Activated CD8-positive, alpha-beta T cell treated with anti-CD3 and anti-CD28 coated beads, Interleukin-2, amount 10 ng/mL, durations not matched to agents 7 days and 5 days (primary cell): ENCODE measurements around the gene CCDC34. TPM values are rescaled to one million over a fixed set of nuclear protein-coding genes. Genes with fewer than 3 reads are reported as not detected.

ENCODE experiments used
- ATAC-seq: fragments of 150-1000 bp; cut with Tn5 transposase; one replicate; pipeline ENCODE4 v1.10.0; 2021; ENCODE audit warnings: moderate library complexity
- CTCF ChIA-PET: fragments of 350-600 bp; sonication (Branson Sonifier 250); formaldehyde crosslinking; loops from one replicate; lab custom pipeline; 2021; ENCODE audit warnings: antibody characterized with exemption; lab: Charles Lee
- POLR2A ChIA-PET: fragments of 350-600 bp; sonication (Branson Sonifier 250); formaldehyde crosslinking; loops from one replicate; lab custom pipeline; 2021; ENCODE audit warnings: antibody characterized with exemption; lab: Charles Lee
- DNase-seq: peaks from one replicate; pipeline ENCODE4 v3.0.0-alpha.2; 2020
- H3K27ac Mint-ChIP-seq: one replicate; pipeline ENCODE4 v1.8.0; 2021; ENCODE audit warnings: mild to moderate bottlenecking, mixed read lengths
- H3K27me3 Mint-ChIP-seq: one replicate; pipeline ENCODE4 v1.8.0; 2021; ENCODE audit warnings: low read depth, mixed read lengths
- H3K36me3 Mint-ChIP-seq: one replicate; pipeline ENCODE4 v1.8.0; 2021; ENCODE audit warnings: low read depth, mixed read lengths
- H3K4me1 Mint-ChIP-seq: one replicate; pipeline ENCODE4 v1.8.0; 2021; ENCODE audit warnings: low read depth, mixed read lengths
- H3K4me3 Mint-ChIP-seq: one replicate; pipeline ENCODE4 v1.8.0; 2021; ENCODE audit warnings: mild to moderate bottlenecking, mixed read lengths
- H3K9me3 Mint-ChIP-seq: one replicate; pipeline ENCODE4 v1.8.0; 2022; ENCODE audit warnings: mixed read lengths; ENCODE audit not compliant: insufficient read depth
- total RNA-seq, 2 experiments: library from RNA; stranded (reverse); gene quantifications; one replicate each; pipeline ENCODE4 v1.2.3, GENCODE V29; 2021

Gene CCDC34
- total RNA-seq, 2 experiments from 2014 or later = 21.7 to 22.2 TPM

DNA sequence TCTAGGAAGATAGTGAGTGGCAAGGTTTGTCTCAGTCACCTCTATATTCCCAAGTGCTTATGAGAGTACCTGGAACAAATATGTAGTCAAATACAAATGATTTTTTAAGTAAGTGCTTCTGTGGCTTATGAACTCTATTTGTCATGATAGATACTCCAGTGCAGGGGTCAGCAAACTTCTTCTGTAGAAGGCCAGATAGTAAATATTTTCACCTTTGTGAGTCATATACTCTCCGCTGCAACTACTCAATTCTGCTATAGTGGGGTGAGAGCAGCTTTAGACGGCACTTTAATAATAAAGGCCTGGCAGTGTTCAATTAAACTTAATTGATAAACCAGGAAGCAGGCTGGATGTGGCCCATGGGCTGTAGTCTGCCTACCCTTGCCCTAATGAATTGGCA lies 12.4 kb upstream of the CCDC34 start:
- ChIA-PET POLR2A (no interaction called here), CTCF (interaction anchor here (1.2 kb wide), 1 partner anchor 9 kb away, joined by 3 read pairs; no protein-coding TSS in a partner anchor)
- Mint-ChIP-seq H3K27ac (no peak overlapping the region), H3K9me3 (no peaks in the 10 kb centered on the region), H3K36me3 (no peaks in the 10 kb centered on the region), H3K27me3 (peaks cover 12% of the 10 kb centered on the region), H3K4me3 (no peak overlapping the region), H3K4me1 (no peaks in the 10 kb centered on the region)
- ATAC-seq (no peak), DNase-seq (no peak)

DNA sequence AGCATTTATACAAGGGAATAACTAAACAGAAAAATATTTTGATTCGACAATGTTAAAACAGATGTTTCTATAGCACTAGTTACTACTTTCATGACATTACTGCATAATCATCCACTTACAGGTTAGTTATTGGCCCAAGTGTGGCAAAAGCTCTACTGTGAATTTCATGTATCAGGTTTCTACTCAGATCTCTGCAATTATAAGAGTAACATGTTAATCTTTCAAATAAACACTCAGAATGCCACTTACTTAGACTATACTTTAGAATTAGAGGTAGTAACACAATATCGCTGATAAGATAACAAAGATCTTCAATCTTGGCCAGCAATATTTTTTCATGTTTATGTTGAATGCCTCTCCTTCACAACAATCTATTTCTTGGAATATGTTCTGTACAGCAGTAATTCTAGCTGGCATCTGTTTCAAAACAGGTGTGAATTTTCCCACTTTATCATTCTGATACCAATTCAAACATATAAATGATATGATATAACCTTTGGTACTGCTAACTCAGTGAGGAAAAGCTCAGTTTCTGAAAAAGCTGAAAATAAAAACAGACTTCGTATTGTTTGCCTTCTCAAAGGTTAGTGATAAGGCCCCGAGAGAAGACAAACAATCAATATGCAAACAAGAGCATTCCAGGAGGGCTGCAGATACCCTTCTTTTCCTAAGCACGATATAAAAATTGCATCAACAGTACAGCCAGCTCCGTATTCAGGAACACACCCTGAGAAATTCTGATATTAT lies 11.0 kb upstream of the CCDC34 start:
- CTCF ChIA-PET = no interaction called here
- H3K27ac Mint-ChIP-seq = no peak overlapping the region
- no peak overlapping the region for H3K4me3 Mint-ChIP-seq
- no peaks in the 10 kb centered on the region for H3K9me3 Mint-ChIP-seq
- H3K27me3 Mint-ChIP-seq = peaks cover 8% of the 10 kb centered on the region
- no peaks in the 10 kb centered on the region for H3K36me3 Mint-ChIP-seq
- DNase-seq = no peak
- POLR2A ChIA-PET = no interaction called here
- ATAC-seq = no peak
- no peaks in the 10 kb centered on the region for H3K4me1 Mint-ChIP-seq

DNA sequence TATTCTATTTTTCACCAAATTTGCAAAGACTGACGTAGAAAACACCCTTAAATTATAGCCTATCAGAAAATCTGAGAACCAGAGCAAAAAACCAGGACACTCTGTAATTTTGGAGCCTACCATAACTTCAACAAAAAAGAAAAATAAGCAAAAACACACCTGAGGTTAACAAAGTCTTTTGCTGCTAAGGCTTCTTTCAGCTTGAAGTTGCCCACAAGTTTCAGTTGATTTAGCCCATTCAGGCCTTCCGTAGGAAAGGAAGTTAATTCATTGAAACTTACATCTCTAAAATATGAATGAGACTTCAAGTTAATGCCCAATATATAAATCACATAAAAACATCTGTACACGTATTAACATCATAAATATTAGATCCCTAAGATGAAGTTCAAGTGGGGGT lies 10.4 kb upstream of the CCDC34 start:
- ChIA-PET CTCF (no interaction called here), POLR2A (no interaction called here)
- H3K27ac Mint-ChIP-seq = no peak overlapping the region
- no peaks in the 10 kb centered on the region for H3K9me3 Mint-ChIP-seq
- no peak overlapping the region for H3K4me3 Mint-ChIP-seq
- H3K4me1 Mint-ChIP-seq = no peaks in the 10 kb centered on the region
- peaks cover 5% of the 10 kb centered on the region for H3K27me3 Mint-ChIP-seq
- ATAC-seq = no peak
- DNase-seq = no peak
- no peaks in the 10 kb centered on the region for H3K36me3 Mint-ChIP-seq

DNA sequence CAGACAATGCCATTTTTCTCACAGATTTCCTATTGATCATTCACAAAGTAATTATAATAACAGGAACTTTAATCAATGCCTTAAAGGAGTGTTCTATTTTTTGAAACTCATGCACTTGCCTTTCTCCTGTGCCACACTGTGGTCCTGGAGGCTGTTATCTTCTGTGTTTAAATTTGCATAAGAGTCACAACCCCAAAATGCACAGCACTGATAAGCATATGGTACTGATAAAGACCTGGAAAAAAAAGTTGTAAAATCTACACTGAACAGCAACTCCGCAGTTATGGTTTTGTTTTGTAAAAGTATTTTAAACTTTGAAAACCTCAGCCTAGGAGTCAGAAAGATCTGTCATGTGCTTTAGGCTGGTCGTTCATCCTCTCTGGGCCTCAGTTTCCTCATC lies 9.1 kb upstream of the CCDC34 start:
- Mint-ChIP-seq H3K27me3 (peaks cover 3% of the 10 kb centered on the region), H3K9me3 (no peaks in the 10 kb centered on the region), H3K4me3 (no peak overlapping the region), H3K27ac (no peak overlapping the region), H3K36me3 (no peaks in the 10 kb centered on the region), H3K4me1 (no peaks in the 10 kb centered on the region)
- CTCF ChIA-PET = no interaction called here
- no peak for DNase-seq
- POLR2A ChIA-PET = no interaction called here
- ATAC-seq = no peak

DNA sequence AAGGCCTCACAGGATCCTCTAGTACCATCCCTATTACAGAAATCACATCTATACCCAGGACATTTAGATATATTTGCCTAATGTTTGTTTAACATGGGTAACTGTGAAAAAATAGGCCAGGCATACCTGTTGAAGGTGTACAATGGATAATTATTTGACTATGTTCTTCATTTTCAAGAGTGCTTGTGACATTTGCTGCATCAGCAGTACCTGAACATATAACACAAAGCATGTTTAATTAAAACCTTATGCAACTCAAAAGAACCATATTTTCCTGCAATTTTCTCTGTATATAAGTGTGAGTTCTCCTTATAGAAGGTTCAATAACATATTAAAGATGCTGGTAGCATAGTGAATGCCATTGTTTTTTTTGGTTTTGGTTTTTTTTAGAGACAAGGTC lies 8.5 kb upstream of the CCDC34 start:
- Mint-ChIP-seq H3K27me3 (peaks cover 3% of the 10 kb centered on the region), H3K36me3 (no peaks in the 10 kb centered on the region), H3K9me3 (no peaks in the 10 kb centered on the region), H3K4me3 (no peak overlapping the region), H3K4me1 (no peaks in the 10 kb centered on the region), H3K27ac (no peak overlapping the region)
- DNase-seq = no peak
- ChIA-PET POLR2A (no interaction called here), CTCF (interaction anchor here (2.2 kb wide), 1 partner anchor 127 kb away, joined by 7 read pairs; no protein-coding TSS in a partner anchor)
- no peak for ATAC-seq

DNA sequence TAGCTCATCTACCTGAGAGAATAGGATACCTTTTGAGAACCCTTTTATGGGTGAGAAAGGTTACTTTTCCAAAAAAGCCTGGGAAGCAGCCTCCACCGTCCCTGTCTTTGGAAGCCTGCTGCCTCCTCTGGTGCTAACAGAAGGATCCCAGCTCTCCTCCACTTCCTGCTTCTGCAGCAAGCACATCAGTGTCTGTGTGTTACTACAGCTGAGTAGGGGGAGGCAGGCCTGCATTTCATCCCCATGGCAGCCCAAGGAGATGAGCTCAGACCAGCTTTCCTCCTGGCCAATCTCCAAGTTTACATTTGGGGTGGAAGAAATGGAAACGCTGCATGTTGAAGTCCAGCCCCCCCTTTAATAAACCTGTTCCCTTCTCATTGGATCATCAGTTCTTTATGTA lies 7.4 kb upstream of the CCDC34 start:
- H3K27ac Mint-ChIP-seq = no peak overlapping the region
- H3K27me3 Mint-ChIP-seq = peaks cover 3% of the 10 kb centered on the region
- no peak for DNase-seq
- H3K9me3 Mint-ChIP-seq = no peaks in the 10 kb centered on the region
- POLR2A ChIA-PET = no interaction called here
- no peak overlapping the region for H3K4me3 Mint-ChIP-seq
- H3K4me1 Mint-ChIP-seq = no peaks in the 10 kb centered on the region
- no peaks in the 10 kb centered on the region for H3K36me3 Mint-ChIP-seq
- CTCF ChIA-PET = interaction anchor here (0.9 to 2.2 kb wide), 2 partner anchors 115 to 129 kb away, joined by 4 to 7 read pairs; no protein-coding TSS in a partner anchor
- no peak for ATAC-seq

DNA sequence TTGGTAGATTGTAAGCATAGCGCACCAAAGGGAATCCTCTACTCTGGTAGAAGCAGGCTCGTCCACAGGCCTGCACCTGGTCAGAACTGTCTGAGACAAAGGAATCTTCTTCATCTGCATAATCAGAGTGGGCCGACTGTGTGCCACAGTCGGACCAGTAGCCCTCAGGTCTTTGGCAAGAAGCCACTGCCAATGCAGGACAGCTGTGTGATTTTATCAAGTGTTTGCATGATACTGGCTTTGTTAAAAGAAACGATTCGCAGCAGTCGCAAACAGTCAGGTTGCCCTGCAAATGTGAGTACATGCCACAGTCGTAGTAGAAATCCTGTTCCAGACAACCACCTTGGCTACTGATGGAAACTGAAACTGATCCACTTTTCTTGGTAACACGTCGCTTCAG lies 4.9 kb upstream of the CCDC34 start:
- DNase-seq (no peak), ATAC-seq (no peak)
- H3K36me3 Mint-ChIP-seq = no peaks in the 10 kb centered on the region
- H3K27ac Mint-ChIP-seq = no peak overlapping the region
- POLR2A ChIA-PET = no interaction called here
- peaks cover 9% of the 10 kb centered on the region for H3K4me1 Mint-ChIP-seq
- H3K27me3 Mint-ChIP-seq = peaks cover 2% of the 10 kb centered on the region
- CTCF ChIA-PET = interaction anchor here (1.7 kb wide), 1 partner anchor 13 kb away, joined by 5 read pairs; no protein-coding TSS in a partner anchor
- H3K4me3 Mint-ChIP-seq = no peak overlapping the region
- H3K9me3 Mint-ChIP-seq = no peaks in the 10 kb centered on the region

DNA sequence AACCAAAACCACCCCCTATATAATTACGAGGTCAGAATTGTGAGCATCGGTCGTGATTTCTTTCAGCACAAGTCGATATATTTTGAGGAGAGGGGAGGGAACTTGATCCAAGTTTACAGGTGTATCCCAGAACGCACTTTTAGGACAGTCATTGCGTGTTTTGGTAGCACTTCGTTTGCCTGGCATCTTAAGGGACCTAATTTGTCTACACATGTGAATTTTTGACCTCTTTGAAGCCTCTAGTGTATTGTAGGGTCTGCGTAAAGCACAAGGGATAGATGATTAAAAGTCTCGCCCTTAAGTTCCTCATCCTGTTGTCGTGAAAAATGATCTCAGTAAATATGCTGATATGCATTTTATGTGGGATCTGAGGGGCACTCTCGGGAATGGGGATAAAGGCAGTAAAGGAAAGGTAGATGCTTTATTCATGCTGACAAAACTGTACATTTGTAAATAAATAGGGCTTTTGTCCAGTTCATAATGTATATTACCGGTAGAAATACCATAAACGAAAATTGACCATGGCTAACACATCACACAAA lies 632 bp upstream of the CCDC34 start:
- Mint-ChIP-seq H3K9me3 (no peaks in the 10 kb centered on the region), H3K27ac (peak overlapping the region; percentile 88), H3K27me3 (peaks cover 2% of the 10 kb centered on the region), H3K4me1 (peaks cover 28% of the 10 kb centered on the region), H3K36me3 (peaks cover 4% of the 10 kb centered on the region), H3K4me3 (peak overlapping the region; percentile 90)
- ChIA-PET POLR2A (no interaction called here), CTCF (interaction anchor here (1.2 to 1.4 kb wide), 4 partner anchors 122 to 135 kb away, joined by 4 read pairs; no protein-coding TSS in a partner anchor)
- DNase-seq (no peak), ATAC-seq (no peak)

DNA sequence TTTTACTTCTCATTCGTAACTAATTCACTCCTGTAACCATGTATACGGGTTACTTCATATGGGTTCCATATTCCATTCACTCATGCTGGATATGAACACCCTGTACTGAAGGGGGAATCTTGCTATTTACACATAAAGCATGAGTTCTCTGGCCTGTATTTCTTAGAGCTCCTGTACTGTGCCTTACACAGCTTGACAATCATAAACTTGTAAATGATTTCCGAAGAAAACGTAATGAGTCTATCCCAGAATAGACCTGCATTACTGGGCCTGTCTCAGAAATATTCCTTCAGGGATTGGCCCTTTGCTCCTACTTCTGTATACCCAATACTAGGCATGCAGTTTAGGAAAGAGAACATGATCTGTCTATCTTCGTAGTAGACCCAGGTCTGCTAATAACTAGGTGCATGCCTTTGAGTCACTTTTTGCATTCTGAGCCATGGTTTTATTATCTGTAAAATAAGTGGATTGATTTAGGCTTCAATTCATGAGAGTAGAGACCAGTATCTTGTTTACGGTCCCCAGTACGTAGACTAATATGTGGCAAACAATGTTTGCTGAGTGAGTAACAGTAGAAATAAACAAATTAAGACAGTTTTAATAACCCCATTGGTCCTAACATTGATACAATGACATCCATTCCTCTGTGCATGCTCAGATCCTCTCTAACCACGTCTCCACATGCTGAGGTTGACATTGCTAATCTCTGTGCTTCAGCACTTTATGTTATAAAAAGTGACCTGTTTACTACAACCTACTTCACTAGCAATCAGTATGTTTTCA lies 1.2 kb downstream of the CCDC34 start:
- no peaks in the 10 kb centered on the region for H3K27me3 Mint-ChIP-seq
- ChIA-PET POLR2A (no interaction called here), CTCF (no interaction called here)
- H3K4me1 Mint-ChIP-seq = peaks cover 28% of the 10 kb centered on the region
- peak overlapping the region; percentile 40 for H3K27ac Mint-ChIP-seq
- peaks cover 4% of the 10 kb centered on the region for H3K36me3 Mint-ChIP-seq
- DNase-seq (no peak), ATAC-seq (no peak)
- H3K9me3 Mint-ChIP-seq = no peaks in the 10 kb centered on the region
- peak overlapping the region; percentile 90 for H3K4me3 Mint-ChIP-seq

DNA sequence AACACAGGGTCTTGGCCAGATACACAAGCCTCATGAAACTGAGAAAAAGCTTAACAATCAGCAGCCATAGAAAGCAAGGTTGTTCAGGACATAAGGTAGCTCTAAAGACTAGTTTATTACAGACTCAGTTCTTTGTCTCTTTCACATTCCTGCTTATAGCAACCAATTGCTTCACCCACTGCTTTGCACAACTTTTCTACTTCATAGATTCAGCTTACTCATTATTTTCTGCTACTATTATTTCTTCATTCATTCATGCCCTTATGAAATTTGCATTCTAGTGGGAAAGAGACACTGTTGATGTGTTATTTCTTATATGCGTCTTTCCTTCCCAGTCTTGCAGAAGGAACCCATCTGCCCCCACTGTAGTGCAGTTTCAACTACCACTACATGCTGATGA lies 4.7 kb downstream of the CCDC34 start:
- Mint-ChIP-seq H3K27me3 (no peaks in the 10 kb centered on the region), H3K4me1 (peaks cover 21% of the 10 kb centered on the region), H3K4me3 (no peak overlapping the region), H3K27ac (no peak overlapping the region), H3K36me3 (peaks cover 4% of the 10 kb centered on the region), H3K9me3 (no peaks in the 10 kb centered on the region)
- ChIA-PET CTCF (no interaction called here), POLR2A (no interaction called here)
- no peak for DNase-seq
- no peak for ATAC-seq

DNA sequence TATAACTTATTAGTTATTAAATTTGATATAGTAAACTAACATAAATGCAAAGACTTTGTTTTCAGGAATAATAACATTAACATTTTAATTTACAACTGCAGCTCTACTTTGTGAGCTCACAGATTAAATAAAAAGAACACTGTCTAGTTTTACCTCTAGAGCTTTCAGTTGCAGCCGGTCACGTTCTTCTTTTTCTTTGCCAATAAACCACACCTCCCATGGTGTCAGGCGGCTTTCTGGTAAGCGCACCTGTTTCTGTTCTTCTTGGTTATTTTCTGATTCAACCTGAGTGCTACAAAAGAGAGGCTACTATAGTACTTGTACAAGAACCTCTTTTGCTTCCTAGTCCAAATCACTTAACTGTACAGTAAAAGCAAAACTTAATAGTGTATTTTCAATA lies 5.8 kb downstream of the CCDC34 start:
- Mint-ChIP-seq H3K27ac (no peak overlapping the region), H3K9me3 (no peaks in the 10 kb centered on the region), H3K36me3 (peaks cover 4% of the 10 kb centered on the region), H3K4me1 (peaks cover 14% of the 10 kb centered on the region), H3K4me3 (no peak overlapping the region), H3K27me3 (no peaks in the 10 kb centered on the region)
- DNase-seq (no peak), ATAC-seq (no peak)
- CTCF ChIA-PET = no interaction called here
- POLR2A ChIA-PET = no interaction called here
